Endodermal cell (in vitro differentiated cells): ENCODE measurements around the gene TRUB1. TPM values are rescaled to one million over a fixed set of nuclear protein-coding genes. Genes with fewer than 3 reads are reported as not detected.
"Not testable (repeated sequence)": the region's sequence is repeated elsewhere in the genome, so short reads cannot be mapped to it uniquely, and the experiment has no call there.

Experiments
- DNase-seq: peaks from one replicate; pipeline ENCODE4 v3.0.0-alpha.2; 2017
- H3K27ac ChIP-seq: 2 replicates; pipeline ENCODE4 v1.5.1; 2013; ENCODE audit warnings: mild to moderate bottlenecking, low read depth, low read length, moderate library complexity
- H3K27me3 ChIP-seq: 2 replicates; pipeline ENCODE4 v1.6.1; 2013; ENCODE audit warnings: mild to moderate bottlenecking, low read length, moderate library complexity; ENCODE audit not compliant: insufficient read depth, control insufficient read depth, poor library complexity, severe bottlenecking
- H3K36me3 ChIP-seq: 2 replicates; pipeline ENCODE4 v1.7.0; 2013; ENCODE audit warnings: mild to moderate bottlenecking, low read length, moderate library complexity; ENCODE audit not compliant: control insufficient read depth, insufficient read depth
- H3K4me1 ChIP-seq: one replicate; pipeline ENCODE4 v1.7.0; 2013; ENCODE audit warnings: low read length; ENCODE audit not compliant: control insufficient read depth, insufficient read depth
- H3K4me3 ChIP-seq: 2 replicates; pipeline ENCODE4 v1.5.1; 2013; ENCODE audit warnings: mild to moderate bottlenecking, low read length, moderate library complexity
- H3K9ac ChIP-seq: 2 replicates; pipeline ENCODE4 v1.6.1; 2013; ENCODE audit warnings: mild to moderate bottlenecking, low read length, moderate library complexity; ENCODE audit not compliant: poor library complexity, severe bottlenecking; ENCODE audit errors: extremely low read depth
- H3K9me3 ChIP-seq: 2 replicates; pipeline ENCODE4 v1.6.1; 2013; ENCODE audit warnings: mild to moderate bottlenecking, low read length, moderate library complexity; ENCODE audit not compliant: control insufficient read depth
- H3K27ac Mint-ChIP-seq: 2 replicates; pipeline ENCODE4 v1.8.0; 2020; ENCODE audit warnings: mixed read lengths
- H3K27me3 Mint-ChIP-seq: 2 replicates; pipeline ENCODE4 v1.8.0; 2021; ENCODE audit warnings: mild to moderate bottlenecking, mixed read lengths; ENCODE audit not compliant: insufficient read depth
- H3K36me3 Mint-ChIP-seq: 2 replicates; pipeline ENCODE4 v1.8.0; 2020; ENCODE audit warnings: low read depth, mixed read lengths
- H3K4me1 Mint-ChIP-seq: 2 replicates; pipeline ENCODE4 v1.8.0; 2020; ENCODE audit warnings: mixed read lengths
- H3K4me3 Mint-ChIP-seq: 2 replicates; pipeline ENCODE4 v1.8.0; 2020; ENCODE audit warnings: mild to moderate bottlenecking, moderate library complexity, mixed read lengths
- H3K9me3 Mint-ChIP-seq: 2 replicates; pipeline ENCODE4 v1.8.0; 2020; ENCODE audit warnings: mild to moderate bottlenecking, mixed read lengths
- WGBS, 2 experiments: methylation state at CpG; one replicate each; pipeline versions ENCODE4 v1.1.5 to v1.1.7; 2013; ENCODE audit warnings: missing lambda C conversion rate in 2 of 2, mixed read lengths in 1 of 2; ENCODE audit not compliant: insufficient coverage in 1 of 2, insufficient read length in 1 of 2; 5-methylcytosine and 5-hydroxymethylcytosine counted together
- long read RNA-seq, 4 experiments: library from polyadenylated mRNA in 2 of 4; library from RNA in 1 of 4; library from capped mRNA in 1 of 4; stranded (forward) in 3 of 4; unstranded in 1 of 4; transcript quantifications; one replicate each; pipeline ENCODE4 v2.0.0, GENCODE V29; 2020 to 2021; ENCODE audit warnings: inconsistent platforms in 1 of 4
- polyA plus RNA-seq, 2 experiments: library from polyadenylated mRNA; stranded (reverse); fragments of 50-300 nt; gene quantifications; one replicate each; pipeline ENCODE4 v1.2.3, GENCODE V29; 2013
- total RNA-seq, 2 donors: library from RNA; stranded (reverse); fragmentation: NEBNext Ultra II Directional in 1 of 2; extraction: Animal tissue kit (Norgen Biotek cat#: 25700) in 1 of 2; gene quantifications; 2 replicates in 1 of 2; 3 replicates in 1 of 2; pipeline ENCODE4 v1.2.1, GENCODE V29; 2021
- TF ChIP-seq, protein P1 (sequence below): fragments of 200-600 bp; sonication (generic); conservative IDR thresholded peaks from 2 replicates; pipeline ENCODE4 v1.5.0; 2021; ENCODE audit warnings: antibody characterized with exemption, mild to moderate bottlenecking

Gene TRUB1
- 10 to 100 TPM; 18.5 to 18.8 TPM for total RNA-seq
- 24.8 TPM for polyA plus RNA-seq (2013, experiment 1 of 2)
- polyA plus RNA-seq (2013, experiment 2 of 2), result 22.6 TPM
- long read RNA-seq, experiment 1, partial matches to known transcripts, result 7 of 9 reads
- long read RNA-seq, experiment 1, other reads (novel, unspliced or antisense), result 0 of 9 reads
- long read RNA-seq, experiment 2, transcript TRUB1-201 (8 exons, 3,408 nt), result major isoform, 40 of 49 reads
- long read RNA-seq, experiment 2, partial matches to known transcripts, result 2 of 49 reads
- long read RNA-seq, experiment 2, other reads (novel, unspliced or antisense), result 6 of 49 reads
- long read RNA-seq, experiment 3, transcript TRUB1-201 (8 exons, 3,408 nt), result major isoform, 126 of 136 reads
- long read RNA-seq, experiment 3, partial matches to known transcripts, result 1 of 136 reads
- long read RNA-seq, experiment 3, other reads (novel, unspliced or antisense), result 7 of 136 reads
- long read RNA-seq, experiment 4, transcript TRUB1-201 (8 exons, 3,408 nt), result major isoform, 8 of 11 reads
- long read RNA-seq, experiment 4, partial matches to known transcripts, result 1 of 11 reads
- long read RNA-seq, experiment 4, other reads (novel, unspliced or antisense), result 1 of 11 reads

DNA sequence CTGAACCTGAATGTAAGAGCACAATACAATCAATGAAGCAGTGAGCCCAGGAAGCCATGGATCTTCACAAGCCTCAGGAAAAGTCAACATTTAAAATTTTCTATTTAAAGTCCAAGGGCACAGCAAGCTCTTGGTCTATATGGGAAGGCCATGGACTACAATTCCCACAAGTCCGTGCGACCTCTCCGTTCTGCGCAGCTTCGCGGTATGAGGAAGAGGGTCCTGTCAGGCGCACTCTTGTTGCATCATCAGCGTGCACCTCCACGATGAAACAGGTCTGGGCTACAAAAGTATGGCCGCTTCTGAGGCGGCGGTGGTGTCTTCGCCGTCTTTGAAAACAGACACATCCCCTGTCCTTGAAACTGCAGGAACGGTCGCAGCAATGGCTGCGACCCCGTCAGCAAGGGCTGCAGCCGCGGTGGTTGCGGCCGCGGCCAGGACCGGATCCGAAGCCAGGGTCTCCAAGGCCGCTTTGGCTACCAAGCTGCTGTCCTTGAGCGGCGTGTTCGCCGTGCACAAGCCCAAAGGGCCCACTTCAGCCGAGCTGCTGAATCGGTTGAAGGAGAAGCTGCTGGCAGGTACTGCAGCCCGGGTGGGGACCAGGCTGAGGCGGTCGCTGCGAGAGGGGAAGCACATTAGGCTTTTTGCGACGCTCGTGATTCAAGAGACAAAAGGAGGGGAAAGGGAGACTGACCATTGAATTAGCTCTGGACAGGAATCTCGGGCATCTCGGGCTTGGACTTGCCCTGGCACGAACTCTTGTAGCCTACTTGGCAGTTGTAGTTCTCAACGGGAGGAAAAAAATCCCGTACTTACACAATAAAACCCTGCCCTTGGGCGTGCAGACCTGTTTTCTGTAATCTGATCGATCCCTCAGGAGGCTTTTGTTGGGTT, at the start of gene TRUB1:
TRUB1 (plus strand) TSS at position 234 of the 894 bp plus-strand sequence; CDS start at position 293, 59 bp downstream.
- 0% methylated on average over 26 to 46 of the region's 46 CpGs for WGBS, 2 experiments
- Mint-ChIP-seq H3K27me3 (no peaks in the 10 kb centered on the region), H3K9me3 (no peaks in the 10 kb centered on the region), H3K4me1 (peaks cover 13% of the 10 kb centered on the region), H3K4me3 (peak within 1 kb of the TSS; percentile 99), H3K36me3 (peaks cover 16% of the 10 kb centered on the region), H3K27ac (peak within 1 kb of the TSS; percentile 99)
- H3K36me3 ChIP-seq, result peaks cover 8% of the 10 kb centered on the region
- TF ChIP-seq, protein P1, sequence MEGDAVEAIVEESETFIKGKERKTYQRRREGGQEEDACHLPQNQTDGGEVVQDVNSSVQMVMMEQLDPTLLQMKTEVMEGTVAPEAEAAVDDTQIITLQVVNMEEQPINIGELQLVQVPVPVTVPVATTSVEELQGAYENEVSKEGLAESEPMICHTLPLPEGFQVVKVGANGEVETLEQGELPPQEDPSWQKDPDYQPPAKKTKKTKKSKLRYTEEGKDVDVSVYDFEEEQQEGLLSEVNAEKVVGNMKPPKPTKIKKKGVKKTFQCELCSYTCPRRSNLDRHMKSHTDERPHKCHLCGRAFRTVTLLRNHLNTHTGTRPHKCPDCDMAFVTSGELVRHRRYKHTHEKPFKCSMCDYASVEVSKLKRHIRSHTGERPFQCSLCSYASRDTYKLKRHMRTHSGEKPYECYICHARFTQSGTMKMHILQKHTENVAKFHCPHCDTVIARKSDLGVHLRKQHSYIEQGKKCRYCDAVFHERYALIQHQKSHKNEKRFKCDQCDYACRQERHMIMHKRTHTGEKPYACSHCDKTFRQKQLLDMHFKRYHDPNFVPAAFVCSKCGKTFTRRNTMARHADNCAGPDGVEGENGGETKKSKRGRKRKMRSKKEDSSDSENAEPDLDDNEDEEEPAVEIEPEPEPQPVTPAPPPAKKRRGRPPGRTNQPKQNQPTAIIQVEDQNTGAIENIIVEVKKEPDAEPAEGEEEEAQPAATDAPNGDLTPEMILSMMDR, result no peak
- peak; percentile 97 for DNase-seq
- H3K9me3 ChIP-seq, result no peaks in the 10 kb centered on the region
- H3K27me3 ChIP-seq, result no peaks in the 10 kb centered on the region
- peak within 1 kb of the TSS; percentile 70 for H3K27ac ChIP-seq
- peak within 1 kb of the TSS; percentile 96 for H3K9ac ChIP-seq
- H3K4me3 ChIP-seq, result peak within 1 kb of the TSS; percentile 98
- H3K4me1 ChIP-seq, result peaks cover 3% of the 10 kb centered on the region

DNA sequence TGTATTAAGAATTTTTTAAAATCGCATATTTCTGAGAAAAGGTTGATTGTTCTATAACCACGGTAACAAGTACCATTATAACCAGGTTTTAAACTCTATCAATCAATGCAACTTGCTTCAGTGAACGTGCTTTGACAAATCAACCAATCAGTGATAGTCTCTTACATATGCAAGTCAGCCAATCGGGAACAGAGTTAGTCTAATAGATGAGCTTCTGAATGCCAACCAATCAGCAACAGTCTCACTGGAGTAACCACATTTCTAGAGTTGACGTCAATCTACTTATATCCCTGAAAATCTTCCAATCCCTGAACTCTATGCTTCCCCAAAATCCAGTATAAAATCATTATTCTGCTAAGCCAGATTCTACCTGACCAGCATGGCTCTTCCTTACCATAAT, 44.7 kb upstream of the TRUB1 start:
- Histone ChIP-seq H3K9me3 (no peaks in the 10 kb centered on the region), H3K27me3 (no peaks in the 10 kb centered on the region), H3K36me3 (no peaks in the 10 kb centered on the region), H3K4me3 (no peak overlapping the region), H3K9ac (no peak overlapping the region), H3K4me1 (no peaks in the 10 kb centered on the region), H3K27ac (no peak overlapping the region)
- H3K27me3 Mint-ChIP-seq, result peaks cover 3% of the 10 kb centered on the region
- H3K4me3 Mint-ChIP-seq, result no peak overlapping the region
- no peaks in the 10 kb centered on the region for H3K36me3 Mint-ChIP-seq
- H3K9me3 Mint-ChIP-seq, result no peaks in the 10 kb centered on the region
- no peak overlapping the region for H3K27ac Mint-ChIP-seq
- peaks cover 7% of the 10 kb centered on the region for H3K4me1 Mint-ChIP-seq
- DNase-seq, result no peak
- TF ChIP-seq, protein P1, result no peak
- WGBS, 2 experiments, result 66 to 77% methylated on average over 4 to 5 of the region's 5 CpGs

DNA sequence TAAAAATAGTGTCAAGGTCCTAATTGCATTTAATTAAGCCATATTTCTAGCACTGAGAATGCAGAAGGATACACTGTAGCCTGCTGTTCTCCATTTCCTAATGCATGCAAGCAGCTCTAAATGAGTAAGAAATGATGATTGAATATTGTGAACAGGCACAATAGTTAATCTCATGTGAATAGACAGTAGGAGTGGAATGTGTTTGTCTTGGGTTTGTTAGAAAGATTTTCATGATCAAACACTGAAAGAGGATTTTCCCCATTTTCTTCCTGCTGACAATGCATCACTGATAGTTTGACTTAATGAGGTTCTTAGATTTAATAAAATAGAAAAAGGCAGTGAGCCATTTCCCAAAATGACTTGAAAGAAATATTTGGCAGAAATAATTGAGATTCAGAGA, 43.1 kb upstream of the TRUB1 start:
- Mint-ChIP-seq H3K4me3 (no peak overlapping the region), H3K27me3 (no peaks in the 10 kb centered on the region), H3K36me3 (no peaks in the 10 kb centered on the region), H3K9me3 (no peaks in the 10 kb centered on the region), H3K27ac (no peak overlapping the region), H3K4me1 (peaks cover 7% of the 10 kb centered on the region)
- no peaks in the 10 kb centered on the region for H3K4me1 ChIP-seq
- no peak overlapping the region for H3K4me3 ChIP-seq
- no peaks in the 10 kb centered on the region for H3K9me3 ChIP-seq
- no peak overlapping the region for H3K9ac ChIP-seq
- no peak overlapping the region for H3K27ac ChIP-seq
- H3K36me3 ChIP-seq, result no peaks in the 10 kb centered on the region
- TF ChIP-seq, protein P1, result no peak
- no peak for DNase-seq
- H3K27me3 ChIP-seq, result no peaks in the 10 kb centered on the region

DNA sequence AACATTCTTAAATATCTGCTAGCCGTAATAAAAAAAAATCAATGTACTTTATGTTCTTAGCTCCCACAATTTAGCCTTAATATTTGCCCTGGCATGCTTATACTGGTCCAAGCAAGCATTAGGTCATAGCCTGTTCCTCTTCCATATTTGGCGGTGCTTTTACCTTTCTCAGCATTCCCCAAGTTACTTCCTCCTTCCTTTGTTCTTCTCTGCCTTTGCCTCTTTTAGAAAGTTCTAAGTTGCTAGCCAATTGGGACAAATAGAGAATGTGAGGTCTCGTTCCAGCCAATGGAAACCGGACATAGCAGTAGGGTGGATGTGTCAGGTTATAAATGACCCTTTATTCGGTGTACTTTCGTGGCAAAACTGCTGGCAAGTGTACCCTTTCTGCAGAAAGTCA, 41.0 kb upstream of the TRUB1 start:
- not testable (repeated sequence) for H3K27ac ChIP-seq, DNase-seq, H3K27me3 ChIP-seq, H3K36me3 Mint-ChIP-seq, H3K9ac ChIP-seq, H3K9me3 Mint-ChIP-seq, H3K9me3 ChIP-seq, H3K27me3 Mint-ChIP-seq, H3K4me1 ChIP-seq, H3K27ac Mint-ChIP-seq, H3K4me3 ChIP-seq, H3K36me3 ChIP-seq, H3K4me1 Mint-ChIP-seq, H3K4me3 Mint-ChIP-seq
- 95 to 97% methylated on average over 4 to 6 of the region's 6 CpGs for WGBS, 2 experiments
